Measurements from ENCODE around the gene MOB2.

Gene MOB2

GRCh38 chr11:1472180-1473005, 14.2 kb downstream of the MOB2 start:
- no peak overlapping the region for H3K27ac ChIP-seq (ENCODE audit: low read length)
- no peaks in the 10 kb centered on the region for H3K36me3 ChIP-seq (ENCODE audit: control insufficient read depth, low read depth, low read length)
- no peaks in the 10 kb centered on the region for H3K4me1 ChIP-seq (ENCODE audit: control insufficient read depth, low read depth, low read length)
- no peak overlapping the region for H3K4me3 ChIP-seq (ENCODE audit: low read length)
- no peak overlapping the region for H3K9ac ChIP-seq (ENCODE audit: low read length)
- no peaks in the 10 kb centered on the region for H3K9me3 ChIP-seq (ENCODE audit: control insufficient read depth, low read depth, low read length)
- no peaks in the 10 kb centered on the region for H3K27me3 ChIP-seq (ENCODE audit: control insufficient read depth, insufficient read depth, low read length)

- no peaks in the 10 kb centered on the region for H3K27me3 ChIP-seq (ENCODE audit: control insufficient read depth, insufficient read depth, low read length)
- no peaks in the 10 kb centered on the region for H3K4me1 ChIP-seq (ENCODE audit: control insufficient read depth, low read depth, low read length)
- H3K9ac ChIP-seq (ENCODE audit: low read length), result no peak overlapping the region
- H3K4me3 ChIP-seq (ENCODE audit: low read length), result no peak overlapping the region
- H3K36me3 ChIP-seq (ENCODE audit: control insufficient read depth, low read depth, low read length), result no peaks in the 10 kb centered on the region
- no peaks in the 10 kb centered on the region for H3K9me3 ChIP-seq (ENCODE audit: control insufficient read depth, low read depth, low read length)
- H3K27ac ChIP-seq (ENCODE audit: low read length), result no peak overlapping the region
Measured at GRCh38 chr11:1471736-1472135, 14.8 kb downstream of the MOB2 start.

GRCh38 chr11:1470681-1471611, 15.6 kb downstream of the MOB2 start:
- H3K4me3 ChIP-seq (ENCODE audit: low read length), result no peak overlapping the region
- H3K36me3 ChIP-seq (ENCODE audit: control insufficient read depth, low read depth, low read length), result no peaks in the 10 kb centered on the region
- H3K4me1 ChIP-seq (ENCODE audit: control insufficient read depth, low read depth, low read length), result no peaks in the 10 kb centered on the region
- H3K9ac ChIP-seq (ENCODE audit: low read length), result no peak overlapping the region
- no peak overlapping the region for H3K27ac ChIP-seq (ENCODE audit: low read length)
- no peaks in the 10 kb centered on the region for H3K9me3 ChIP-seq (ENCODE audit: control insufficient read depth, low read depth, low read length)
- no peaks in the 10 kb centered on the region for H3K27me3 ChIP-seq (ENCODE audit: control insufficient read depth, insufficient read depth, low read length)

GRCh38 chr11:1469911-1470680, 16.5 kb downstream of the MOB2 start:
- Histone ChIP-seq H3K36me3 (ENCODE audit: control insufficient read depth, low read depth, low read length) (no peaks in the 10 kb centered on the region), H3K4me1 (ENCODE audit: control insufficient read depth, low read depth, low read length) (no peaks in the 10 kb centered on the region), H3K9ac (ENCODE audit: low read length) (no peak overlapping the region), H3K4me3 (ENCODE audit: low read length) (no peak overlapping the region), H3K27ac (ENCODE audit: low read length) (no peak overlapping the region), H3K9me3 (ENCODE audit: control insufficient read depth, low read depth, low read length) (no peaks in the 10 kb centered on the region), H3K27me3 (ENCODE audit: control insufficient read depth, insufficient read depth, low read length) (no peaks in the 10 kb centered on the region)

- Histone ChIP-seq H3K4me3 (ENCODE audit: low read length) (no peak overlapping the region), H3K27ac (ENCODE audit: low read length) (no peak overlapping the region), H3K4me1 (ENCODE audit: control insufficient read depth, low read depth, low read length) (no peaks in the 10 kb centered on the region), H3K27me3 (ENCODE audit: control insufficient read depth, insufficient read depth, low read length) (no peaks in the 10 kb centered on the region), H3K9me3 (ENCODE audit: control insufficient read depth, low read depth, low read length) (no peaks in the 10 kb centered on the region), H3K36me3 (ENCODE audit: control insufficient read depth, low read depth, low read length) (no peaks in the 10 kb centered on the region), H3K9ac (ENCODE audit: low read length) (no peak overlapping the region)
Measured at GRCh38 chr11:1469287-1469910, 17.2 kb downstream of the MOB2 start.

GRCh38 chr11:1468473-1469066, 18.0 kb downstream of the MOB2 start:
- no peaks in the 10 kb centered on the region for H3K4me1 ChIP-seq (ENCODE audit: control insufficient read depth, low read depth, low read length)
- H3K36me3 ChIP-seq (ENCODE audit: control insufficient read depth, low read depth, low read length), result no peaks in the 10 kb centered on the region
- no peaks in the 10 kb centered on the region for H3K9me3 ChIP-seq (ENCODE audit: control insufficient read depth, low read depth, low read length)
- H3K9ac ChIP-seq (ENCODE audit: low read length), result no peak overlapping the region
- no peak overlapping the region for H3K4me3 ChIP-seq (ENCODE audit: low read length)
- no peak overlapping the region for H3K27ac ChIP-seq (ENCODE audit: low read length)
- no peaks in the 10 kb centered on the region for H3K27me3 ChIP-seq (ENCODE audit: control insufficient read depth, insufficient read depth, low read length)

GRCh38 chr11:1468002-1468401, 18.6 kb downstream of the MOB2 start:
- Histone ChIP-seq H3K4me3 (ENCODE audit: low read length) (no peak overlapping the region), H3K4me1 (ENCODE audit: control insufficient read depth, low read depth, low read length) (no peaks in the 10 kb centered on the region), H3K27ac (ENCODE audit: low read length) (no peak overlapping the region), H3K36me3 (ENCODE audit: control insufficient read depth, low read depth, low read length) (no peaks in the 10 kb centered on the region), H3K9me3 (ENCODE audit: control insufficient read depth, low read depth, low read length) (no peaks in the 10 kb centered on the region), H3K9ac (ENCODE audit: low read length) (no peak overlapping the region), H3K27me3 (ENCODE audit: control insufficient read depth, insufficient read depth, low read length) (no peaks in the 10 kb centered on the region)

- no peaks in the 10 kb centered on the region for H3K36me3 ChIP-seq (ENCODE audit: control insufficient read depth, low read depth, low read length)
- no peak overlapping the region for H3K4me3 ChIP-seq (ENCODE audit: low read length)
- H3K9ac ChIP-seq (ENCODE audit: low read length), result no peak overlapping the region
- H3K4me1 ChIP-seq (ENCODE audit: control insufficient read depth, low read depth, low read length), result no peaks in the 10 kb centered on the region
- no peak overlapping the region for H3K27ac ChIP-seq (ENCODE audit: low read length)
- H3K9me3 ChIP-seq (ENCODE audit: control insufficient read depth, low read depth, low read length), result no peaks in the 10 kb centered on the region
- no peaks in the 10 kb centered on the region for H3K27me3 ChIP-seq (ENCODE audit: control insufficient read depth, insufficient read depth, low read length)
Measured at GRCh38 chr11:1467270-1467669, 19.3 kb downstream of the MOB2 start.

- no peaks in the 10 kb centered on the region for H3K36me3 ChIP-seq (ENCODE audit: control insufficient read depth, low read depth, low read length)
- no peak overlapping the region for H3K27ac ChIP-seq (ENCODE audit: low read length)
- H3K27me3 ChIP-seq (ENCODE audit: control insufficient read depth, insufficient read depth, low read length), result no peaks in the 10 kb centered on the region
- no peak overlapping the region for H3K9ac ChIP-seq (ENCODE audit: low read length)
- no peak overlapping the region for H3K4me3 ChIP-seq (ENCODE audit: low read length)
- H3K9me3 ChIP-seq (ENCODE audit: control insufficient read depth, low read depth, low read length), result no peaks in the 10 kb centered on the region
- no peaks in the 10 kb centered on the region for H3K4me1 ChIP-seq (ENCODE audit: control insufficient read depth, low read depth, low read length)
Measured at GRCh38 chr11:1466784-1467183, 19.8 kb downstream of the MOB2 start.

- Histone ChIP-seq H3K4me1 (ENCODE audit: control insufficient read depth, low read depth, low read length) (peaks cover 6% of the 10 kb centered on the region), H3K9ac (ENCODE audit: low read length) (no peak overlapping the region), H3K4me3 (ENCODE audit: low read length) (no peak overlapping the region), H3K27me3 (ENCODE audit: control insufficient read depth, insufficient read depth, low read length) (no peaks in the 10 kb centered on the region), H3K9me3 (ENCODE audit: control insufficient read depth, low read depth, low read length) (no peaks in the 10 kb centered on the region), H3K27ac (ENCODE audit: low read length) (no peak overlapping the region), H3K36me3 (ENCODE audit: control insufficient read depth, low read depth, low read length) (no peaks in the 10 kb centered on the region)
Measured at GRCh38 chr11:1463056-1463455, 23.5 kb downstream of the MOB2 start.

- Histone ChIP-seq H3K36me3 (ENCODE audit: control insufficient read depth, low read depth, low read length) (no peaks in the 10 kb centered on the region), H3K4me3 (ENCODE audit: low read length) (no peak overlapping the region), H3K27ac (ENCODE audit: low read length) (no peak overlapping the region), H3K27me3 (ENCODE audit: control insufficient read depth, insufficient read depth, low read length) (no peaks in the 10 kb centered on the region), H3K9me3 (ENCODE audit: control insufficient read depth, low read depth, low read length) (no peaks in the 10 kb centered on the region), H3K9ac (ENCODE audit: low read length) (no peak overlapping the region), H3K4me1 (ENCODE audit: control insufficient read depth, low read depth, low read length) (peaks cover 6% of the 10 kb centered on the region)
Measured at GRCh38 chr11:1462698-1462975, 23.9 kb downstream of the MOB2 start.
